Right lobe of liver (tissue), 6 donors: ENCODE results near the gene FAM219A. TPM values are rescaled to one million over a fixed set of nuclear protein-coding genes. Genes with fewer than 3 reads are reported as not detected.

ENCODE experiments used
- ATAC-seq, 4 donors: fragments of 200-7000 bp; cut with Tn5 transposase; one replicate each; pipeline ENCODE4 v1.9.1; 2020; ENCODE audit warnings: mild to moderate bottlenecking in 4 of 4, moderate library complexity in 4 of 4
- DNase-seq, 3 donors: peaks; one replicate each; pipeline ENCODE4 v3.0.0-alpha.2; 2020
- H3K27ac ChIP-seq, 3 donors: fragments of 200-600 bp; one replicate each; pipeline ENCODE4 v1.8.0; 2022
- H3K27me3 ChIP-seq, 2 donors: fragments of 200-600 bp; one replicate each; pipeline ENCODE4 v1.8.0; 2022
- H3K36me3 ChIP-seq, 4 donors: fragments of 200-600 bp; sonication (generic) in 1 of 4; one replicate each; pipeline versions ENCODE4 v1.5.1 to v1.8.0; 2017 to 2022; ENCODE audit warnings: control low read depth in 1 of 4
- H3K4me1 ChIP-seq, 4 donors: fragments of 200-600 bp; sonication (generic) in 1 of 4; one replicate each; pipeline versions ENCODE4 v1.5.1 to v1.8.0; 2017 to 2022; ENCODE audit warnings: control low read depth in 1 of 4
- H3K4me3 ChIP-seq, 3 donors: fragments of 200-600 bp; one replicate each; pipeline ENCODE4 v1.8.0; 2022
- H3K9me3 ChIP-seq, 4 donors: fragments of 200-600 bp; sonication (generic) in 1 of 4; one replicate each; pipeline versions ENCODE4 v1.5.1 to v1.8.0; 2017 to 2022; ENCODE audit warnings: control low read depth in 1 of 4
- CTCF ChIP-seq, 4 donors: fragments of 200-600 bp in 3 of 4; fragments of 450-650 bp in 1 of 4; IDR thresholded peaks; one replicate each; pipeline versions ENCODE4 v1.5.1 to v1.8.0; 2016 to 2022; ENCODE audit warnings: antibody characterized with exemption in 4 of 4, mild to moderate bottlenecking in 2 of 4
- POLR2A ChIP-seq: fragments of 450-650 bp; IDR thresholded peaks from one replicate; pipeline ENCODE4 v1.6.1; 2017; ENCODE audit warnings: antibody characterized with exemption, mild to moderate bottlenecking
- WGBS: methylation state at CpG from one replicate; pipeline ENCODE4 v1.1.6; 2018; ENCODE audit warnings: low coverage, low lambda C conversion rate; ENCODE audit not compliant: insufficient coverage; ENCODE audit errors: missing lambda C conversion rate; 5-methylcytosine and 5-hydroxymethylcytosine counted together
- intact Hi-C, 2 donors: fragments of 100-400 bp; cut with DNase I; formaldehyde crosslinking; loops; one replicate each; pipeline versions ENCODE4 v1.11.2 to v1.14.1; 2022
- total RNA-seq, 6 experiments: library from RNA; depleted of rRNA in 2 of 6; stranded (reverse); fragments of >200 nt in 2 of 6; fragmentation: NEBNext Ultra II Directional in 3 of 6; extraction: Animal tissue kit (Norgen Biotek cat#: 25700) in 3 of 6; gene quantifications; one replicate each; pipeline versions ENCODE4 v1.1.0 to v1.2.4, GENCODE V29; 2016 to 2023
- donor health status: DM: no; HTN: yes; CAD: no.
- donor health status: DM: no; HTN: no; CAD: no.
- donor health status: DM: no; HTN: no; CAD: no.
- donor health status: DM: no; HTN: yes; CAD: no.
- donor health status: DM: no; HTN: yes; CAD: no.

Gene FAM219A
- total RNA-seq, 6 experiments from 2014 or later = 4.1 to 10.7 (median 5.3) TPM

- TF ChIP-seq POLR2A = no peak
- no peak for TF ChIP-seq CTCF (IDR thresholded peaks at IDR 0.05)
- no peak overlapping the region for H3K4me3 ChIP-seq
- WGBS = 40% methylated on average over 1 of the region's 1 CpG
- DNase-seq (no peak), ATAC-seq (no peak)
- H3K9me3 ChIP-seq = no peaks in the 10 kb centered on the region
- H3K27ac ChIP-seq = no peak overlapping the region
- no peaks in the 10 kb centered on the region for H3K36me3 ChIP-seq
- H3K27me3 ChIP-seq = no peaks in the 10 kb centered on the region
- no peaks in the 10 kb centered on the region for H3K4me1 ChIP-seq
- intact Hi-C loops = no loop called here
These were observed 65.9 kb downstream of the FAM219A start for GRCh38 chr9:34392511-34392910.

- TF ChIP-seq CTCF (IDR thresholded peaks at IDR 0.05) (no peak), POLR2A (no peak)
- peaks cover 0 to 10% (median 0%) of the 10 kb centered on the region in 4 donors for H3K4me1 ChIP-seq
- no peak overlapping the region for H3K27ac ChIP-seq
- no peaks in the 10 kb centered on the region for H3K36me3 ChIP-seq
- intact Hi-C loops = no loop called here
- DNase-seq (peak in 1 of 3 donors; percentile 9), ATAC-seq (no peak)
- H3K27me3 ChIP-seq = no peaks in the 10 kb centered on the region
- 40% methylated on average over 1 of the region's 4 CpGs for WGBS
- no peak overlapping the region for H3K4me3 ChIP-seq
- no peaks in the 10 kb centered on the region for H3K9me3 ChIP-seq
These were observed 71.1 kb downstream of the FAM219A start for GRCh38 chr9:34387239-34387638.

- intact Hi-C loops = no loop called here
- TF ChIP-seq CTCF (IDR thresholded peaks at IDR 0.05) (no peak), POLR2A (no peak)
- Histone ChIP-seq H3K9me3 (no peaks in the 10 kb centered on the region), H3K36me3 (no peaks in the 10 kb centered on the region), H3K4me3 (no peak overlapping the region), H3K27me3 (no peaks in the 10 kb centered on the region), H3K27ac (no peak overlapping the region), H3K4me1 (peaks cover 0 to 10% (median 0%) of the 10 kb centered on the region in 4 donors)
- WGBS = no CpG with 5 or more reads among the region's 3 CpGs
- ATAC-seq (no peak), DNase-seq (peak in 1 of 3 donors; percentile 31)
These were observed 71.7 kb downstream of the FAM219A start for GRCh38 chr9:34386656-34387055.

- no peak for ATAC-seq
- Histone ChIP-seq H3K27me3 (no peaks in the 10 kb centered on the region), H3K4me1 (peaks cover 0 to 10% (median 0%) of the 10 kb centered on the region in 4 donors), H3K9me3 (no peaks in the 10 kb centered on the region), H3K4me3 (no peak overlapping the region), H3K27ac (no peak overlapping the region), H3K36me3 (no peaks in the 10 kb centered on the region)
- intact Hi-C loops = no loop called here
- 94% methylated on average over 3 of the region's 6 CpGs for WGBS
- peak in 1 of 3 donors; percentile 23 for DNase-seq
- TF ChIP-seq CTCF (IDR thresholded peaks at IDR 0.05) = no peak
- TF ChIP-seq POLR2A = no peak
These were observed 72.7 kb downstream of the FAM219A start for GRCh38 chr9:34385561-34386230.
